HG03342 (cell line): Measurements from ENCODE around the gene NPAS3.

Source experiments
- ATAC-seq: cut with Tn5 transposase; IDR thresholded peaks from one replicate; pipeline ENCODE4 v1.9.1; 2021; ENCODE audit warnings: mild to moderate bottlenecking, moderate library complexity; ENCODE audit not compliant: unreplicated experiment

NPAS3 gene

DNA sequence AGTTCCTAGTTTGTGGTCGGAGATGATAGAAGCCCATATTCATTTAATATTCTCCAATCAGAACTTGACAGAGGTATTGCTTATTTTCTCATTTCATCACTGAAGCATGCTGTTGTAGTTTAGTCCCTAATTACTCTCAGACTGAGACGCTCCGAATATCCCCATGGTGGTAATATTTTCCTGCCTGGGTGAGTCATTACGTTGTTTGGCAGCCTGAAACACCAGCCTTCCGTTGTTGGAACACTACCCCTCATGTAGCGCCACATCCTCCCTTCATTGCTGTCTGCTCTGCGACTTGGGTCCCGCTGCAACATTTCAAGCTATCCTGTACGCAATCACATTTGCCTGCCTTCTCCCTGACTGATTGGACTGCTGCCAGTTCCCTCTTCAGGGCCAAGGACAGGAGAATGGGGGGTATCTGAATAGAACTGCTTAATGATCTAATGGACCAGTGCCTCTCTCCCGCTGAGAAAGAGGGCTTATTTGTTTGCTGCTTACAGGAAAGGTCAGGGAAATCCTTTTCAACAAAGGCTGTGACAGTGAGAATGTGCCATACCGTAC lies 369.1 kb downstream of the NPAS3 start:
- ATAC-seq: no peak

GRCh38 chr14:33309106-33309505 lies 370.4 kb downstream of the NPAS3 start:
- no peak for ATAC-seq

- no peak for ATAC-seq
These were observed 376.5 kb downstream of the NPAS3 start for GRCh38 chr14:33315217-33315616.

DNA sequence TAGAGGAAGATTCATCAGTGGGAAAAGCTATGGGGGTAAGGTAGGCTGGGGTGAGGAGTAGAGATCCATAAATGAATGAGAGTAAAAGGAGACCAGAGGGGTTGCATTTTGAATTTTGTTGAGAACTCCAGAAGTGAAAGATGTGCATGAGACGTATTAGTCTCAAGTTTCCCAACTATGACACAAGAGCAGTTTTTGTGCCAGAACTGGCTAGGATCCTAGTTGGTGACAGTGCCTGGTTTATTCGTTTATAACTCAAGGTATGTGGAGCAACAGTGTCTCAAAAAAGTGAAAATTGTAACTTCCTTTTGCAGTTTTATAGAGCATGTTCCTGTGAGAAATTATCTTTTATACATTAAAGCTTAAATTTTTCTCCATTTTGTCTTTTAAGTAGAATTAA lies 377.0 kb downstream of the NPAS3 start:
- no peak for ATAC-seq

GRCh38 chr14:33317675-33318074 lies 379.0 kb downstream of the NPAS3 start:
- ATAC-seq: no peak

GRCh38 chr14:33323979-33324378 lies 385.3 kb downstream of the NPAS3 start:
- ATAC-seq: no peak

DNA sequence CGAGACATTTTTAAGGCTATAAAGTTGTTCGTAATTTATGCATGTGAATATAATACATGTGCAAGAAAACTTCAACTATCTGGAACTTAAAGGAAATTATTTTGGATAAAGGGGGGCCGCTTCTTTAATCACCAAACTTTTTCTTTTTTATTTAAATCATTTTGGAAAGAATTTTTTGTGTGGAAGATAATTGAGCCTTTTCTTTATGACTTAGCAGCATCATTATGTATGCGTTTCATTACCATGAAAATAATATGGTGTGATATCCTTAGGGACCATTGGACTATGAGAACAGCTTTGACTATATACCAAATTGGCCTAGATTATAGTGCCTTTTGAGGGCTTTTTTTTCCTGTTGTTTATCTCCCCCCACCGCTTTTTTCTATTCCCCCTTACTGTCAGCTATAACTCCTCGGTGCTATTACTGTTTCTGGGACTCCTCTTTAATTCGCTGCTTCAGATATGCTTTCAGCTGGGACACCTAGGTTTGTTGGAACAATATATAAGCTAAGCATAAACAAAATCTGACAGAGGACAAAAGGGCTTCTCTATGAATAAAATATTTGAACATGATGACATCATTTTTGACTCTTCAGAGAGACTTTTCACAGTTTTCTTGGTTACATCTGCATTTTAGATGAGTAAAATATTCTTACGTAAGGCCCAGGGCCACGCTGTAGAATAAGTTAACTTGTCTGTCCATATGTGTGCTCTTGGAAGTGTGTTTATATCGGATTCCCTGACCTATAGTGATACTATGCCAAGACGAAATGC lies 392.7 kb downstream of the NPAS3 start:
- ATAC-seq: no peak

DNA sequence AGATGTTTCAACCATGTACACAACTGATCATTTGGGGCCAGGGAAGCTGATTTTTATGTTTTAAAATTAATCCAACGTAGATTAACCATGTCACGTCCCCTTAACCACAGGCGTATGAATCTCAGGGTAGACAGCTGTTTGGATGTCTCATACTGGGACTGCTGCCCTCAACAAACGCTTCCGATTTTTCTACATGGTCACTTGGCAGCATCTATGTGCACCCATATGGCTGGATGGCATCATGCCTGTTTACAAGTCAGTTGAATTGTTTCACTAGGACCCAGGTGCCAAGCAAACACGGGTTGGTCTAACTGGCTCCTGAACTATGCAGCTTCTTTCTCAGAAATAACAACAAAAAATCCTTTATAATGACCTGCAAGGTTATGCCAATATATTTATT lies 393.8 kb downstream of the NPAS3 start:
- ATAC-seq: no peak

DNA sequence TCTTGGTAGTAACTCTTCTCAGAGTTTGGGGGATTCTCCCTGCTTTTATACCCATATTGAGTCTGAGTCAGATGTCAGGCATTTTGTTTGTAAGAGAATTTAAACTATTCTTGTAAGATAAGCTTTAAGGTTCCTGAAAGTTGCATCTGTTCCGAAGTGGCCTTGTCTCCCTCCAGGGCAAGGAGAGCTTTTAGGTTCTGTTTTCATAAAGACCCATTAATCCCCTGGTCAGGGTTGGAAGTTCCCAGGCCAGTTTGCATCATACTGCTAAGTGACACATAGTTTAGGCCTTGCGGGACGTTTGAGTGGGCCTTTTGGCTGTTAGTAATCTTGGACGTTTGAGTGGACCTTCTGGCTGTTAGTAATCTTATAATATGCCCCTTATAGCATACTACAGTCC lies 396.7 kb downstream of the NPAS3 start:
- ATAC-seq: no peak

DNA sequence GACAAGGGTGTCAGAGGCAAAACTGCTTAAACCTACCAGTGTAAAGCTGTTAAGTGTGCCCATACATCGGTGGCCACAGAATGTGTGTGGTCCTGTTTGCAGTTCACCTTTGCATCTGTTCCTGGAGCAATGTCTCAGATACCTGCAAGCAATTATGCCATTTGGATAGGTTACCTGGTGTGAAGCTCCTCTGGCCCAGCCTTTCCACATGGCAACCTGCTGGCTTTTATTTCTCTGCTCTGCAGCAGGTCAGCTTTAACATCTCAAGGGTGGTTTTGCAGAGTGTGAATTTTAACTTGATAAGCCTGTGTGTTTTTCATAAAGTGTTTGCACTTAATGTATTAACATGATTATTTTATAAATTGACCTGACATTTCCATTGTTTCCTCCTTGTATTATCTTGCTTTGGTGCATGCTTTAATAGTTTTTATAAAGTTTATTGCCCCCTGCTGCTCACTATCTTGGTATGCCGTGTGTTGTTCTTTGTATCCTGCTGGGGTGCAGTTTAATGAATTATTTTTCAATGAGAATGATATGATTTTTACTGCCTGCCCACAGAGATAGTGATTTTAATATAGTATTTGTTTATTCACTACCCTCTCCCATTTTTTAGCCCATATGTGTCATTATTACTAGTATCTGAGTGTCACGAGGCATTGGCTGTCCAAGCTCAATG lies 403.8 kb downstream of the NPAS3 start:
- no peak for ATAC-seq

- ATAC-seq: no peak
These were observed 404.3 kb downstream of the NPAS3 start for GRCh38 chr14:33343016-33343415.

DNA sequence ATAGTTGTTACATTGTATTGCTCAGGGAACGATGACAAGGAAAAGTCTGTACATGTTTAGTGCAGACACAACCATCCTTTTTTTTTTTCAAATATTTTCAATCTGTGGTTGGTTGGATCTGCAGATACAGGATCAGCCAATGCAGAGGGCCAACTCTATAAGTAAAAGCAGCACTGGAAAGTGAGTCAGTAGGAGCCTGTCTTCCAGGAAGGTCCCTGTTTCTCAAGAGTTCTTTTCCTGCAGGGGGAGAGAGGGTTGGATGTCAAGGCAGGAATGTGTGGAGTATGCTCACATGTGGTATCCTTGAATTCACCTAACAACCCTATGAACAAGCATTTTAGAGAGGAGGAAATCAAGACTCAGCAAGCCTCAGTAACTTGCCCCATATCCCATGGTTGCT lies 409.1 kb downstream of the NPAS3 start:
- no peak for ATAC-seq

DNA sequence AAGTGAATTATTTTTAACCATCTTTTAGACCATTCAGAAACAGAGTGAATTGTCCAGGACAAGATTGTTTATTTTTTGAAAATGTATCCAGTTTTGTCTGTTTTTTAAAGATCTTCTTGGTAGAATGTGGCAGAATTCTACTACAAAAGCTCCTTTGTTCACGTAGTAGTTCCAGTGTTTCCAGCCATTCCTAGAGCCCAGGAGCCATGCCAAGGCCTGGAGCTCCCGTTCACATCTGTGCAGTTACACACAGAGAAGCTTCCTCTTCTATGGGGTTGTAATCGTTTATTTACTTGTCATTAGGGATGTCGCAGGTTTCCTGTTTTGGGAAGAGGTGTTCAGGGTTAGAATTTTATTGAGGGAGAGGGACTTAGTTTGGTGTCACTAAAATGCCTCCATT lies 409.8 kb downstream of the NPAS3 start:
- ATAC-seq: no peak

GRCh38 chr14:33349871-33350270 lies 411.2 kb downstream of the NPAS3 start:
- no peak for ATAC-seq

DNA sequence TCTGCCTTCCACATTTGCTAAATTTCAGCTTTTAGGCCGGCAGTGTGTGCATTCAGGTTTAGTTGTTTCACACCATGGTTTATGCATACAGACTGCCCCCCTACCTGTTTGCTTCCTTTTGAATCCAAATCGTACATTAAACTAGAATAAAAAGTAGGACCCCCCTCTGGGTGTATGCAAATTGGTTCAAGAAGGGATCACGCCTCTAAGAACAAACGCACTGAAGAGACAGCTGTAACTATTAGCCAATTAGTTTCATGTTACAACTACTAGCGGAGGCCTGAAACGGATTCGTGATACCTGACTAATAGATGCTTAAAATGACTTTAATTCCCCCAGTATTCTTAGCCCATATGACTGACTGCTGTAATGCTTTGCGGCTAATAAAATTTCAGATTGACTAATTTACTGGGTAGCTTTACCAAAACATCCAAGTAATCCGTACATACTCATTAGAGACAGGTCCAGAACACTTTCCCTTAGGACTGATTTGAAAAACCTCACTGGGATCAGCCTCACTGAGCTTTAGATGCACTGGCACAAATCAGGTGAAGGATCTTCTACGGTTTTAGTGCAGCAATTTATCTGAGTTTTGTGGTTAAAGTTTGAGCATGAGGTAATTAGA lies 411.8 kb downstream of the NPAS3 start:
- no peak for ATAC-seq

- no peak for ATAC-seq
These were observed 414.1 kb downstream of the NPAS3 start for GRCh38 chr14:33352821-33353220.

DNA sequence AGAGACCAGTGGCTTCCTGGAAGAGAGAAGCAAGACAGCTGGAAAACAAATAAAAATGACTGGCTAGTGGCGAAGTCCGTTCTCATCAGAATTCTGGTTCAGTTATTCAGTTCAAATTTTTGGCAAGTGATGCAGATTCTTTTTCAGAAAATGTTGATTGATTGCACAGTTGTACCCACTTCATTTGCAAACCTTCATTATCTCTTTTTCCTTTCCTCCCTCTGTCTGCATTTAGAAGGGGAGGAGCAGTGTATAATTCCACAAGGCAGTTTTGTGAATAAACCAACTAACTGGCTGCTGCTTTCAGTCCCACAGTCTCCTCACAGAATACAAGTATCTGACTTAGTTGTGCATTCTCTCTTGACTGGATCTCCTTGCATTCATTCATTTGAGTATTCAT lies 417.5 kb downstream of the NPAS3 start:
- no peak for ATAC-seq

DNA sequence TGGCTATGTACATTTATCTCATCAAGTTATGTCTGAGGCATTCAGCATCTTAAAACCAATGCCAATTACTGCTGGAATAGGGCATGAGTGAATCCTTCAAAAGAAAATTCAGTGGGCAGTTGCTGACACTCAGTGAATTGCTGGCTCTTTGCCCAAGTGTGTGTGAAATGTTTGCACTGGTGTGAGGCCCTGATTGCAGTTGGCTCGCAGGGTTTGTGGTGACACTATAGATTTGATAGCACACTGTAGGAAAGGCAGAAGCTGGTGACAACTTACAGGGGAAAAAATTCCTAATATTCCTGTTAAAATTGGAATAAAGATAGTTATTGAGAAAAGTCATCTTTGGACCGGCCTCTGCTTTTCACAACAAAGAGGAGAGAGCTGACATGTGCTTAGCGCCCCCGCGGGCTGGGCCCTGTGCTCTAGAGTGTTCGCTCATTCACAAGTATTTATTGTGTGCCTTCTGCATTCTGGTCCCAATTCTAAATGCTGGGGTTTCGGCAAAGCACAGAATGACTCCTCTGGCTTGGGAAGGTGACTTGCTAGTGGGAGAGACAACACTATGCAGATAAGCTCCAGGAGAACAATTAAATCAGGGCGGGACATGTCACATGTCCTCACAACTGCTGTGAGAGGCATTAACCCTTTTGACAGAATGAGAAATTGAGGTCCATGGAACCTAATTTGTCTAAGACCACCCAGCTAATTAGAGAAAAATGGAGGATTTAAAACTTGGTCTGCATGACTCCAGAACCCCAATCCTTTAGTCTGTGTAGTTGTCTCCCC lies 418.7 kb downstream of the NPAS3 start:
- ATAC-seq: no peak

DNA sequence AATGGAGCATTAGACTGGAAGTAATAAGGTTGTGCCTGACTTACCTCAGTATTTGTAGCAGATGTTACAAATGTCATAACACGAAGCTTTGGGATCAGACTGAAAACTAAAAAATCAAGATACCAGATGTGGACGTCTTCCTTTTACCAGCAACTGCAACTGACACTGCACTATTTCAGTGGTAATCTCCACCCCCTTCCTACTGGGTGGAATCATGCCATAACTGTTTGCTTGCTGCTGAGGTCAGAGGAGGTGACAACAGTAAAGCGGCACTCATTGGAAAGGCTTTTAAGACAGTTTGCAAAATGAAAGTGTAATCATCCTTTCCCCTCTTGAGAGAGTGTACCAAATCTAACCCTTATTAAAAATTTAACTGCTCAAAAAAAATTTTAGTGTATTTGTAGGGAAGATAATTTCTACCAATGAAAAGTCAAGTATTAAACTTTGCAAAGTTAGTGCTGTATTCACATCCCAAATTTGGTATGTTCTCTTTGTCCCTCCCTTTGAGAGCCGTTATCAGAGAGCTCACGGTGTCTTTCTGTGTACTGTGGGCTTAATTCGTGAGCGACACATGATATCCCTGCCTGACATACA lies 420.7 kb downstream of the NPAS3 start:
- no peak for ATAC-seq

GRCh38 chr14:33362934-33363333 lies 424.3 kb downstream of the NPAS3 start:
- ATAC-seq: no peak

DNA sequence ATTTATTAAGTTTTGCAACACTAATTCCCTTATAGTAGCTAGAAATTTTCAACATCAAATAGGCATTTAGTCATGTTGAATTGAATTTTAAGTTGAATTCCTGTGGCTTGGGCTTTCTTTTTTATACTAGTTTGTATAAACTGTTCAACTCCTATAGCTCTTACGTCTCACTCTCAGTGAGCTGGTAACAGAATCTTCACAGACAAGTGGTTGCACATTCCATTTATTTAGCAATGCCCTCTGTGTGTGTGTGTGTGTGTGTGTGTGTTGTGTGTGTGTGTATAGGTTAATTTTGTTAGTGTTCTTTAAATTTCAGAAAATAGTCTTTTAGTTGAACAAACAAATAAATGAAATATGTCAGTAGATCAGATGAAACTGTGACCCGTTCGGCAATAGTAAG lies 425.0 kb downstream of the NPAS3 start:
- ATAC-seq: no peak
